H7 (cell line): ENCODE measurements around the gene SMTNL2. TPM values are rescaled to one million over a fixed set of nuclear protein-coding genes. Genes with fewer than 3 reads are reported as not detected.
"Not testable (repeated sequence)": the region's sequence is repeated elsewhere in the genome, so short reads cannot be mapped to it uniquely, and the experiment has no call there.

Source experiments
- DNase-seq: peaks from one replicate; pipeline ENCODE4 v3.0.0; 2012
- H3K27me3 ChIP-seq: 2 replicates; pipeline ENCODE4 v1.6.0; 2011; ENCODE audit warnings: mild to moderate bottlenecking, low read length; ENCODE audit not compliant: control insufficient read depth, insufficient read depth
- H3K36me3 ChIP-seq: replicated peaks from 2 replicates; pipeline ENCODE4 v1.5.1; 2011; ENCODE audit warnings: low read length; ENCODE audit not compliant: control insufficient read depth, insufficient read depth
- H3K4me3 ChIP-seq: 2 replicates; pipeline ENCODE4 v1.5.1; 2011; ENCODE audit warnings: low read depth, mild to moderate bottlenecking, control low read depth, low read length, moderate library complexity; ENCODE audit not compliant: insufficient read depth
- total RNA-seq: library from RNA; depleted of rRNA; stranded (reverse); fragments of >200 nt; shearing (Covaris generic); gene quantifications from 2 replicates; pipeline ENCODE4 v1.2.3, GENCODE V29; 2014; rRNA removed

Gene SMTNL2
- total RNA-seq, 1 experiment from 2014 or later, result 1.9 TPM

DNA sequence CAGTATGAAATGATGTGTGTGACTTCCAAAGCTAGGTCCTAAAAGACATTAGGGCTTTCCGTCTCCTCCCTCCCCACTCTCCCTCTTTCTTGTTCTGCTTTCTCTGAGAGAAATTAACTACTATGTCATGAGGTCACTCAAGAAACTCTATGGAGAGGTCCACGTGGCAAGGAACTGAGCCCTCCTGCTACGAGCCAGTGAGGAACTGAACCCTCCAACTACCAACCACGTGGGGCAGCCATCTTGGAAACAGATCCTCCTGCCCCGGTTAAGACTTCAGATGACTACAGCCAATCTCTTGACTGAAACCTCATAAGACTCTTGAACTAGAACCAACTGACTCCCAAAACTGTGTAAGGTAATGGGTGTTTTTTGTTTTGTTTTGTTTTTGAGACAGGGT lies 61.3 kb downstream of the SMTNL2 start:
- peaks cover 27% of the 10 kb centered on the region for H3K27me3 ChIP-seq

DNA sequence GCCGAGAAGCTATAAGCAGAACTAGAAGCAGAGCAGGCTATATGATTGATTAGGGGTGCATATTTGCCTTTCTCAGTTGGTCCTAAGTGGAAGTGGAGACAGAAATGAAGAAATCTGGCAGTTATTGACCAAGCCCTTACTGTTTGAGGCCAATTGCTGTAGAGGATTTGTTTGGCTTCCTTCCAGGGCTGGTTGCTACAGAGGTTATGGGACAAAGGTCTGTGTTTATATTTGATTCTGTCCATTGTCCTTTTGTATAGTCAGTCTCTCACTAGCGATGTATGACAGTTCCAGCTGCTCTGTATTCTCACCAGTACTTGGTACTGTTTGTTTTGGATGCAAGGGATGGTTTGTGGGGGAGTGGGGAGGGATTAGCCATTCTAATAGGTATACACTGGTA lies 64.4 kb downstream of the SMTNL2 start:
- DNase-seq, result no peak
- Histone ChIP-seq H3K27me3 (peaks cover 1% of the 10 kb centered on the region; the same call in 1 of the 2 replicates), H3K4me3 (no peak overlapping the region), H3K36me3 (no peaks in the 10 kb centered on the region)

More for the DNA sequence above, 61.3 kb downstream of the SMTNL2 start:
- Histone ChIP-seq H3K4me3 (no peak overlapping the region), H3K36me3 (no peaks in the 10 kb centered on the region)
- DNase-seq, result no peak

DNA sequence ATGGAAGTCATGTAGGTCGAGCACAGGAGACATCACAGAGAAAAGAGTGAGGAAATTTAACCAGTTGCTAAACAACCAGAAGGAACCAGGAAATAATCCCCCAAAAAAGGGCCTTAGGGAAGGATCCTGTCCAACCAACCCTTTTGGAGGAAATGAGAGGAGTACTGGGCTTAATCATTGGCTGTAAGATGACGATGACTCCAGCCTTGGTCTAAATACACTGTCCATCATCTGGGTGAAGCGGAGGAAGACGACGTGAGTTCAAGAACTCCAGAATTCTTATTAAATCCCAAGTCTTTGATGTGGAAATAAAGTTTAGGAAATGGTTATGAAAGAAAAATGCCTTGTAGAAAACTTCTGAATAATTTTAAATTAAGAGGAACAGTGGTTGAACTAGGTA lies 68.7 kb downstream of the SMTNL2 start:
- no peak overlapping the region for H3K4me3 ChIP-seq
- no peaks in the 10 kb centered on the region for H3K36me3 ChIP-seq
- no peaks in the 10 kb centered on the region for H3K27me3 ChIP-seq
- DNase-seq, result no peak

DNA sequence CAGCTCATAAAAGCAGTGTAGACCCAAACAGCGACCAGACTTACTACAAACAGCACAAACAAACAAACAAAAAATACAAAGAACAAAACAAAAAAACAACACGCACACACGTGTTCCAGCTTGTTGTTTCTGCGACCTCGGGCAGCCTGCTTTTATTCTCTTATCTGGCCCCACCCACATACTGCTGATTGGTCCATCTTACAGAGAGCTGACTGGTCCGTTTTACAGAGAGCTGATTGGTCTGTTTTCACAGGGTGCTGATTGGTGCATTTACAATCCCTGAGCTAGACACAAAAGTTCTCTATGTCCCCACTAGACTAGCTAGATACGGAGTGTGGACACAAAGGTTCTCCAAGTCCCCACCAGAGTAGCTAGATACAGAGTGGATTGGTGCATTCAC lies 71.6 kb downstream of the SMTNL2 start:
- H3K27me3 ChIP-seq, H3K4me3 ChIP-seq, H3K36me3 ChIP-seq, DNase-seq: not testable (repeated sequence)

DNA sequence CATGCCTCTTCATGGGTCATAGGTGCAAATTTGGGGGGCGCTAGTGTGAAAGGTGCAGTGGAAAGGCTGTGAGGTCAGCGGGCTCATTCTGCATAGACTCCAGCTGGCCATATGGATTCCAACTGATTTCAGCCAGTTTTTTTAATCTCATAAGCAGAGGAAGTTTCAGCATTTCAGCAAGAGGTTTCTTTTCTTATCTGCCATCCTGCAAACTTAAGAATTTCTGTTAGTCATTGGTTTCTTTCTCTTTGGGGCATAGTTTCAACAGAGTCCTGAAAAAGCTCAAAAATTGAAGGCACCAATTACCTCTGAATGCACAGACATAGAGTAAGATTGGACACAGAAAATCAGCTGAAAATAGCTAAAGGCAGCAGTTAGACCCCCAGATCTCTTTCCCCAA lies 73.3 kb downstream of the SMTNL2 start:
- DNase-seq, result no peak

More for the DNA sequence above, 73.3 kb downstream of the SMTNL2 start:
- Histone ChIP-seq H3K4me3 (no peak overlapping the region), H3K27me3 (no peaks in the 10 kb centered on the region), H3K36me3 (no peaks in the 10 kb centered on the region)

Other genes starting within 250 kb of the SMTNL2 start
- 99.9 and 127 TPM in 2 replicates for gene UBE2G1, start 217.9 kb upstream of the SMTNL2 start, total RNA-seq
- gene SPNS3, start 150.6 kb upstream of the SMTNL2 start, total RNA-seq, result 0.52 TPM in 1 of 2 replicates, not detected in the other
- 1.8 and 2.1 TPM in 2 replicates for gene SPNS2, start 85.6 kb upstream of the SMTNL2 start, total RNA-seq
- 140 and 149 TPM in 2 replicates for gene MYBBP1A, start 29.1 kb upstream of the SMTNL2 start, total RNA-seq
- not detected in 2 replicates for gene GGT6, start 24.0 kb upstream of the SMTNL2 start, total RNA-seq
- gene ALOX15, start 57.1 kb downstream of the SMTNL2 start, total RNA-seq, result 0.10 and 0.11 TPM in 2 replicates
- 73.8 and 77.2 TPM in 2 replicates for gene PELP1, start 119.6 kb downstream of the SMTNL2 start, total RNA-seq
- gene ARRB2, start 126.1 kb downstream of the SMTNL2 start, total RNA-seq, result 28.5 and 40.2 TPM in 2 replicates
- gene MED11, start 146.9 kb downstream of the SMTNL2 start, total RNA-seq, result 24.8 and 27.9 TPM in 2 replicates
- gene ZMYND15, start 155.3 kb downstream of the SMTNL2 start, total RNA-seq, result 0.17 TPM in 1 of 2 replicates, not detected in the other
- gene CXCL16, start 155.4 kb downstream of the SMTNL2 start, total RNA-seq, result 0.42 and 2.0 TPM in 2 replicates
- gene TM4SF5, start 187.4 kb downstream of the SMTNL2 start, total RNA-seq, result not detected in 2 replicates
- gene VMO1, start 201.8 kb downstream of the SMTNL2 start, total RNA-seq, result not detected in 2 replicates
- gene GLTPD2, start 204.4 kb downstream of the SMTNL2 start, total RNA-seq, result not detected in 2 replicates
- 348 and 395 TPM in 2 replicates for gene PSMB6, start 211.6 kb downstream of the SMTNL2 start, total RNA-seq
- gene PLD2, start 222.6 kb downstream of the SMTNL2 start, total RNA-seq, result 36.5 and 42.6 TPM in 2 replicates
- 42.4 and 58.2 TPM in 2 replicates for gene MINK1, start 248.8 kb downstream of the SMTNL2 start, total RNA-seq